Activated CD4-positive, alpha-beta T cell treated with anti-CD3 and anti-CD28 coated beads, Interleukin-2, amount 10 ng/mL, durations not matched to agents 7 days and 5 days (primary cell): Measurements from ENCODE around the gene PCDH9. TPM values are rescaled to one million over a fixed set of nuclear protein-coding genes. Genes with fewer than 3 reads are reported as not detected.

Experiments used
- CTCF ChIA-PET: fragments of 350-600 bp; sonication (Branson Sonifier 250); formaldehyde crosslinking; loops from one replicate; lab custom pipeline; 2021; ENCODE audit warnings: antibody characterized with exemption; lab: Charles Lee
- POLR2A ChIA-PET: fragments of 350-600 bp; sonication (Branson Sonifier 250); formaldehyde crosslinking; loops from one replicate; lab custom pipeline; 2021; ENCODE audit warnings: antibody characterized with exemption; lab: Charles Lee
- DNase-seq: peaks from one replicate; pipeline ENCODE4 v3.0.0-alpha.2; 2020
- H3K27ac Mint-ChIP-seq: one replicate; pipeline ENCODE4 v1.8.0; 2021; ENCODE audit warnings: mild to moderate bottlenecking, moderate library complexity, mixed read lengths
- H3K27me3 Mint-ChIP-seq: one replicate; pipeline ENCODE4 v1.8.0; 2021; ENCODE audit warnings: mixed read lengths
- H3K36me3 Mint-ChIP-seq: one replicate; pipeline ENCODE4 v1.8.0; 2021; ENCODE audit warnings: low read depth, mixed read lengths
- H3K4me1 Mint-ChIP-seq: one replicate; pipeline ENCODE4 v1.8.0; 2021; ENCODE audit warnings: mixed read lengths
- H3K4me3 Mint-ChIP-seq: one replicate; pipeline ENCODE4 v1.8.0; 2021; ENCODE audit warnings: mild to moderate bottlenecking, moderate library complexity, mixed read lengths
- H3K9me3 Mint-ChIP-seq: one replicate; pipeline ENCODE4 v1.8.0; 2021; ENCODE audit warnings: mixed read lengths
- total RNA-seq, 2 experiments: library from RNA; stranded (reverse); gene quantifications; one replicate each; pipeline ENCODE4 v1.2.3, GENCODE V29; 2021

Gene PCDH9
- total RNA-seq, 2 experiments from 2014 or later: 0.25 to 0.30 TPM

- Mint-ChIP-seq H3K4me1 (no peaks in the 10 kb centered on the region), H3K27me3 (no peaks in the 10 kb centered on the region), H3K27ac (no peak overlapping the region), H3K4me3 (no peak overlapping the region), H3K36me3 (no peaks in the 10 kb centered on the region), H3K9me3 (no peaks in the 10 kb centered on the region)
- ChIA-PET CTCF (no interaction called here), POLR2A (no interaction called here)
- no peak for DNase-seq
These were observed 376.6 kb downstream of the PCDH9 start for GRCh38 chr13:66853564-66853963.

DNA sequence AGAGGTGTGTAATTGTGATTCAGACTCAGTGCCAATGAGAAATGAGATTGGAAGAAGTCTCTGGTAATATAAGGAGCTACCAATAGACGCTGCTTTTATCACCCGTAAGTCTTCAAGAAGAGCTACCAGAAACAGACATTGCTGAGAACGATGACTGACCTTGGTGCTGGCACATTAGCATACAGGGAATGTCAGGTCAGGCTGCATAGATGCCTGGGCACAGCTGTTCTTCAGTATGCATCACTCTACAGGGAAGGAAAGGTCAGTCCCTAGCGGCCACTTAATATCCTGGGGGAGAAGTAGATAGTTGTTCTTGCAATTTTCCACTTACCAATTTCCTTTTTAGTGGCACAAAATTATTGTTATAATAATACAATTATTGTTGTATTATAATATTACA is 380.4 kb downstream of the PCDH9 start:
- H3K9me3 Mint-ChIP-seq: no peaks in the 10 kb centered on the region
- ChIA-PET CTCF (no interaction called here), POLR2A (no interaction called here)
- H3K27me3 Mint-ChIP-seq: no peaks in the 10 kb centered on the region
- no peak for DNase-seq
- no peaks in the 10 kb centered on the region for H3K36me3 Mint-ChIP-seq
- H3K27ac Mint-ChIP-seq: no peak overlapping the region
- no peaks in the 10 kb centered on the region for H3K4me1 Mint-ChIP-seq
- no peak overlapping the region for H3K4me3 Mint-ChIP-seq

DNA sequence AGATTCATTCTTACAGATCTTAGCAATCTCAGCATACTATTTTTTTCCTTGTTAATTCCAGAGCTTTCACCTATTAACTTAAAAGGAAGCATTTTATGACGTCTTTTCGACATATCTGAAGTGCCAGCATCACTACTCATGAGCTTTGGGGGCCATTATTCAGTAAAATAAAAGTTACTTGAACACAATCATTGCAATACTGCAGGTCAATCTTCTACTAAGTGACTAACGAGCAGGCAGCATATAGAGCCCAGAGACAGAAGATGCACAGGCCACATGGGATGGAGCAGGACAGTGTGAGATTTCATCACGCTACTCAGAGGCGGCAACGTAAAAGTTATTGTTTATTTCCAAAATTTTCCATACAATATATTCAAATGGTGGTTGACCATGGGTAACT is 382.6 kb downstream of the PCDH9 start:
- H3K4me3 Mint-ChIP-seq: no peak overlapping the region
- no peaks in the 10 kb centered on the region for H3K36me3 Mint-ChIP-seq
- ChIA-PET CTCF (no interaction called here), POLR2A (no interaction called here)
- no peaks in the 10 kb centered on the region for H3K4me1 Mint-ChIP-seq
- DNase-seq: no peak
- no peak overlapping the region for H3K27ac Mint-ChIP-seq
- no peaks in the 10 kb centered on the region for H3K9me3 Mint-ChIP-seq
- no peaks in the 10 kb centered on the region for H3K27me3 Mint-ChIP-seq

DNA sequence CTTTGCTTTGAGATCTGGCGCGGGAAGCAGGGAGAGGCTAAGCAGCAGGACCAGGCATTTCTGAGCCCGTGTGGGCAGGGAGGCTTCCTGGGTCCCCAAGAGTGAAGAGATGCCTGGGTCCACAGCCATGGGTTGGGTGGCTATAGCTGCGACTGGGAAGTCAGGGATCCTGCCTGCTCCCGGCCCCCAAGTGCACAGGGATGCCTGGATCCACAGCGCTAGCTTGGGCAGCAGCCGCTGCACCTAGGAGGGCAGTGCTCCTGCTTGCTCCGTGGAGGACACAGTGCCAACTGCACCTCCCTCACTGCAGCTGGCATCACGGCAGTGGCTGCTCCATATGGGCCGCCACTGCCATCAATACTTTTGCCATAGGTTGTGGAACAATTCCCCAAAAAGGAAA is 384.7 kb downstream of the PCDH9 start:
- POLR2A ChIA-PET: no interaction called here
- no peak for DNase-seq
- no peaks in the 10 kb centered on the region for H3K36me3 Mint-ChIP-seq
- CTCF ChIA-PET: no interaction called here
- H3K4me1 Mint-ChIP-seq: no peaks in the 10 kb centered on the region
- no peaks in the 10 kb centered on the region for H3K9me3 Mint-ChIP-seq
- H3K27ac Mint-ChIP-seq: no peak overlapping the region
- no peaks in the 10 kb centered on the region for H3K27me3 Mint-ChIP-seq
- no peak overlapping the region for H3K4me3 Mint-ChIP-seq

GRCh38 chr13:66844933-66845332 is 385.2 kb downstream of the PCDH9 start:
- ChIA-PET POLR2A (no interaction called here), CTCF (no interaction called here)
- Mint-ChIP-seq H3K9me3 (no peaks in the 10 kb centered on the region), H3K4me3 (no peak overlapping the region), H3K27me3 (no peaks in the 10 kb centered on the region), H3K4me1 (no peaks in the 10 kb centered on the region), H3K36me3 (no peaks in the 10 kb centered on the region), H3K27ac (no peak overlapping the region)
- no peak for DNase-seq

GRCh38 chr13:66842766-66843165 is 387.4 kb downstream of the PCDH9 start:
- no peak overlapping the region for H3K27ac Mint-ChIP-seq
- no peak for DNase-seq
- H3K4me1 Mint-ChIP-seq: no peaks in the 10 kb centered on the region
- no peak overlapping the region for H3K4me3 Mint-ChIP-seq
- CTCF ChIA-PET: no interaction called here
- H3K36me3 Mint-ChIP-seq: no peaks in the 10 kb centered on the region
- no peaks in the 10 kb centered on the region for H3K27me3 Mint-ChIP-seq
- POLR2A ChIA-PET: no interaction called here
- no peaks in the 10 kb centered on the region for H3K9me3 Mint-ChIP-seq

DNA sequence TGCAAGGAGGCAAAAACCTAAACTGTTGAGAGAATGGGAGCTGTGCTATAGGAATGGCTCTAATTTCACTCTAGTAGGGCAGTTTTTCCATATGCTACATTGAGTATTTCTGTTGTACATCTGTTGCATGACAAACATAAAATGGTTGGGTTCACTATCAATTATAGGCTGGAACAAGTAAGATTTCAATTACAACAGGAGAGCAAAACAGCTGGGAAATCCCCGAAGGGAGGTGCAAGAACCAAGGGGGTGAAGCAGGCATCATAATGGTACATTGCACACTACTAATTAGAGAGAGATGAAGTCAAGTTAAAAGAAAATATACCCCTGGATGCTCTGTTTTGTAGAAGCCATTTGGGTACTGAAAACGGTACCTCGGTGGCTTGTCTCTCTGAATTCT is 389.5 kb downstream of the PCDH9 start:
- Mint-ChIP-seq H3K27me3 (no peaks in the 10 kb centered on the region), H3K27ac (no peak overlapping the region), H3K4me3 (no peak overlapping the region), H3K4me1 (no peaks in the 10 kb centered on the region), H3K9me3 (no peaks in the 10 kb centered on the region), H3K36me3 (no peaks in the 10 kb centered on the region)
- no peak for DNase-seq
- POLR2A ChIA-PET: no interaction called here
- CTCF ChIA-PET: interaction anchor here (1.2 kb wide), 1 partner anchor 9 kb away, joined by 3 read pairs; no protein-coding TSS in a partner anchor

DNA sequence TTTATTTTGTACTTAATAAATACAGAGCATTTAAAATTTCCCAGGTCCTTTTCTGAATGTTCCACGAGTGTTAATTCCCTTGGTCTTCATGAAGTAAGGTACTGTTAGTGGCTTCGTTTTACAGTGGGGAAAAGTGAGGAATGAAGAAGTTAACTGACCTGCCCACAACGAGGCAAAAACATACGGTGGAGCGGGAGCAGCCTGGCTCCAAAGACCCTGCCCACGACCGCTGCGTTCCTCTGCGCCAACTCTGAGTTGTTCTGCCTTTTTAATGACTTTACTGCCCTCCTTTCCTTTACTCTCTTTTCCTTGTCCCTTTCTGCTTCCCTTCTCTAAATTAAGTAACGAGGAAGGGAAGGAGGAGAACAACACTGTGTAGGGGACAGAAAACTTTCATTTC is 392.9 kb downstream of the PCDH9 start:
- POLR2A ChIA-PET: no interaction called here
- no peak for DNase-seq
- no peak overlapping the region for H3K27ac Mint-ChIP-seq
- no peaks in the 10 kb centered on the region for H3K27me3 Mint-ChIP-seq
- no peaks in the 10 kb centered on the region for H3K9me3 Mint-ChIP-seq
- CTCF ChIA-PET: no interaction called here
- H3K36me3 Mint-ChIP-seq: no peaks in the 10 kb centered on the region
- H3K4me3 Mint-ChIP-seq: no peak overlapping the region
- H3K4me1 Mint-ChIP-seq: no peaks in the 10 kb centered on the region

DNA sequence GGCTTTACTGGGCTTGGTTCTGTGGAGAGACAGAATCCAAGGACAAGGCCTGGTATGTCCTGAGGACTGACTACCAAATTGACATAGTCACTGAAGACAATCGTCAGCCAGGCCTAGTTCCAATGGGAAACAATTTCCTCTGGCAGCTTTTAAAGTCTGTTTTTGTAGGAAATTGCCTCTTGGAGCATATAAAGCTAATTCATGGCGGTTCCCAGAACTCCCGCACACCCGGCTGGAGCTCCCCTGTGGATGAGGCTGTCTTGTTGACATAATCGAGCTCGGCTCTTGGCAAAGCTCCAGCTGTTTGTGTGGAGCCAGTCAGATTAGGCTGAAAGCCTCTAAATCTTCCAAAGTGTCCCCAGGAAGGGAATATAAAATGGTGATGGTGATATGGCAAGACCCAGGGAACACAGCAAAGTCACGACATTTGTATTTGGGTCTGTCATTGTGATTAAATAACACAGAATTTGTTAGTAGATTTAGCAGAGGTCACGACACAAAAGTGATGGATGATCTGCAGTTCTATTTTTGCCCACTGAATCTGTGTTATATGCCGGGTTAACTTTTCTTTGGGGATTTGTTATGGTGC is 395.0 kb downstream of the PCDH9 start:
- DNase-seq: no peak
- no peaks in the 10 kb centered on the region for H3K27me3 Mint-ChIP-seq
- no peak overlapping the region for H3K27ac Mint-ChIP-seq
- ChIA-PET POLR2A (no interaction called here), CTCF (no interaction called here)
- no peaks in the 10 kb centered on the region for H3K36me3 Mint-ChIP-seq
- H3K4me1 Mint-ChIP-seq: no peaks in the 10 kb centered on the region
- H3K4me3 Mint-ChIP-seq: no peak overlapping the region
- no peaks in the 10 kb centered on the region for H3K9me3 Mint-ChIP-seq

DNA sequence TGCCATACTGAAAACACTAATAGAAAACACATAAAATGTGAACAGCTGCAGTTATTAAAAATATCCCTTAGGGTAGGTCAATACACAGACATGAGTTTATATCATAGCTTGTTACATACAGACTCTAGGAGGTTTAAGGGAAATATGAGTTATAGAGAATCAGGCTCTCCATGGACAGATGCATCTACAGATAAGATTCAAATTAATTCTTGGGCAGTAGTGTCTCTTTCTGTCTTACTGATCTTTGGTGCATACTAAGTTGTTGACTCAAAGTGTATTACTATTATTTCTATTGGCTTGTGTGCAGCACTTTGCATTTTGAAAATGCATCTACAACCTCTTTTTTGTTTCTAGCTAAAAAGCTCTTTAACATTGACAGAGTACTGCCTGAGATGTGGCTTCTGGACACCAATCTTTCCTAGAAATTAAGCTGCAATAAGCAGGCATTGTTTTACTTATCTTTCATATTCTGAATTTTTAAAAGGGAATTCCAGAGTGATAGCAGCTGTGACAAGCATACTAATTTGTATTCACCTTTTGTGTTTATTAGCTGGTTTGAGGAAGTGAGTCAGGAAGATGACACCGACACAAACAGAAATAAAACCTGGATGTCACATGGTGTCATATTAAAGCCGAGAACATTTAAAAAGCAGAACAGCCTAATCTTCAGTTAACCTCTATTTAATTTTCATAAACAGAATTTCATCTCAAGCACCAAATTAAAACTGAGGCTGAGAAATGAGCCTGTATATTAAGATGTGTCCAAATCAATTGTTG is 399.0 kb downstream of the PCDH9 start:
- no peak for DNase-seq
- Mint-ChIP-seq H3K36me3 (no peaks in the 10 kb centered on the region), H3K4me1 (no peaks in the 10 kb centered on the region), H3K9me3 (no peaks in the 10 kb centered on the region), H3K4me3 (no peak overlapping the region), H3K27ac (no peak overlapping the region), H3K27me3 (no peaks in the 10 kb centered on the region)
- CTCF ChIA-PET: interaction anchor here (1.1 kb wide), 1 partner anchor 10 kb away, joined by 3 read pairs; no protein-coding TSS in a partner anchor
- POLR2A ChIA-PET: no interaction called here

GRCh38 chr13:66829803-66830202 is 400.3 kb downstream of the PCDH9 start:
- Mint-ChIP-seq H3K36me3 (no peaks in the 10 kb centered on the region), H3K27me3 (no peaks in the 10 kb centered on the region), H3K4me1 (no peaks in the 10 kb centered on the region), H3K27ac (no peak overlapping the region), H3K9me3 (no peaks in the 10 kb centered on the region), H3K4me3 (no peak overlapping the region)
- no peak for DNase-seq
- POLR2A ChIA-PET: no interaction called here
- CTCF ChIA-PET: no interaction called here

DNA sequence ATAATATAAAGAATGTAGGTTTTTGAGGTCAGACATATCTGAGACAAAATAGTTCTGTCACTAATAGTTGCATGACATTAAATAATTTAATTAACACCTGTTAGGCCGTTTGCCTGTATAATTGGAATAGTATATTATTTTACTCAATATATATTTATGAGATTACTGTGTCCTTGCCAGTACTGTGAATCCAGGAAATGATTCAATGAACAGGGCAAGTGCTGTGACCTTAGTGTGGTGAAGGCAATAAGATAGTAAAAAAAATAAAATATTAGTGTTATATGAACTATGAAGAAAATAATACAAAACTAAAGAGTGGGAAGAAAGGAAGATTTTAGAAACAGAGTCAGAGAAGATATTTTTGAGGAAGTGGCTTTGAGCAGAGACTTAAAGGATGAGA is 403.7 kb downstream of the PCDH9 start:
- no peak overlapping the region for H3K4me3 Mint-ChIP-seq
- DNase-seq: no peak
- H3K4me1 Mint-ChIP-seq: no peaks in the 10 kb centered on the region
- H3K27me3 Mint-ChIP-seq: no peaks in the 10 kb centered on the region
- H3K9me3 Mint-ChIP-seq: no peaks in the 10 kb centered on the region
- no peaks in the 10 kb centered on the region for H3K36me3 Mint-ChIP-seq
- POLR2A ChIA-PET: no interaction called here
- H3K27ac Mint-ChIP-seq: no peak overlapping the region
- CTCF ChIA-PET: no interaction called here

DNA sequence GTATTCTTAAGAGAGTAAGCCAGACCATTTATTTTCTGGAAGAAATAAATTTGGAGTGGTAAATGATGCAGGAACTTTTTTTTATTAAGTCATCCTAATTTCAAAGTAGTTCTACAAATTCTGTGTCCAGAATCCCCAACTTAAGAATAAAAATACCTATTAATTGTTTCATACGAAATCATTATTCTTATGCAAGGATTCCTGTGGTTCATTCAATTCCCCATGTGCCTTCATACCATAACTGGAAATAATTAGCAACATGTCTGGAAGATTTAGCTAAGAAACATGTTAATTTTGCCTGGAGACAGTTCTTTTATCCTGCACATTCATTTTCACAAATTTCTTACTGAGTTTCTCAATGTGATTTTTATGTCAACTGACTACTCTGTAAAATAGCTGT is 408.6 kb downstream of the PCDH9 start:
- no peaks in the 10 kb centered on the region for H3K4me1 Mint-ChIP-seq
- H3K27me3 Mint-ChIP-seq: no peaks in the 10 kb centered on the region
- CTCF ChIA-PET: no interaction called here
- H3K36me3 Mint-ChIP-seq: no peaks in the 10 kb centered on the region
- H3K4me3 Mint-ChIP-seq: no peak overlapping the region
- POLR2A ChIA-PET: no interaction called here
- H3K27ac Mint-ChIP-seq: no peak overlapping the region
- H3K9me3 Mint-ChIP-seq: no peaks in the 10 kb centered on the region
- DNase-seq: no peak

DNA sequence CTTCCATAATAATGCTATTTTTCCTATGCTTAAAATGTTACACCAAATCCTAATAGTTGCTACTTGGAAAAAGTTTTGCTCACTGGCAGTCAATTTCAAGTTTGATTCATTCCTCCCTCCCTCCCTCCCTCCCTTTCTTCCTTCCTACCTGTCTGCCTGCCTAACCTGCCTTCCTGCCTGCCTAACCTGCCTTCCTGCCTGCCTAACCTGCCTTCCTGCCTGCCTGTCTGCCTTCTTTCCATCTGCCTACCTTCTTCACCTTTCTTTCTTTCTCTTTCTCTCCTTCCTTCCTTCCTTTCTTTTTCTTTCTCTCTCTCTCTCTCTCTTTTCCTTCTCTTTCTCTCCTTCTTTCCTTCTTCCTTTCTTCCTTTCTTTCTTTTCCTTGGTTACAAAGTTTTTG is 418.7 kb downstream of the PCDH9 start:
- ChIA-PET POLR2A (no interaction called here), CTCF (no interaction called here)
- no peaks in the 10 kb centered on the region for H3K27me3 Mint-ChIP-seq
- H3K4me3 Mint-ChIP-seq: no peak overlapping the region
- H3K9me3 Mint-ChIP-seq: no peaks in the 10 kb centered on the region
- DNase-seq: no peak
- no peak overlapping the region for H3K27ac Mint-ChIP-seq
- no peaks in the 10 kb centered on the region for H3K4me1 Mint-ChIP-seq
- no peaks in the 10 kb centered on the region for H3K36me3 Mint-ChIP-seq
